ENCODE measurements around the gene PDXK. TPM values are rescaled to one million over a fixed set of nuclear protein-coding genes. Genes with fewer than 3 reads are reported as not detected.

PDXK gene
- total RNA-seq, 4 donors from 2014 or later, result 45.0 to 66.0 (median 57.4) TPM

DNA sequence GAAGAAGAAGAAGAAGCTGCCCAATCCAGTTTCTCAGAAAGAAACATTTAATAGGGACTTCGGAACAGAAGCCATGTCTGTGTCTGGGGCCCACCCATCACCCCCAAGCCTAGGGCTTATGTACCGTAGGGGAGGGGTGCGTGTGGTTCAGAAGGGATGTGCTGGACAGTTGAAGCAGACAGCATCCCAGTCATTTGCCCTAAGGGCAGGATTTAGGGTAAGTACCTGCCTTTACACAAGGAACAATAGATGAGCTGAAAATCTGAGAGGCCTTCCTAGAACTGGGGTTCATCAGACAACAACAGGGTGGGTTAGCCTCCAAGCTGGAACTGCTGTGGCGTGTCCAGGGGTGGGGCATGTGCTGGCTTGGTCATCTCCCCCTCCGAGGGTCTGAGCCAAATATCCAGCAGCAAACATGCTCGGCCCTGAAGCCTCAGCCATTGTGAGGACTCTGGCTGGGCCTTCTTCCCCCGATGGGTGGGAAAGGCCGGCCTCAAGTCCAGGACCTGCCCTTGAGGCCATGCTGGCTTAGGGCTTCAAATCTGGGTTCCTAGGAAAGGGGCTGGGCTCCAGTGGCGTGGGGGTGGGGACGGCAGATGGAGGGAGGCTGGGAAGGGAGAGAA, 45.1 kb downstream of the PDXK start:
- no peak overlapping the region for H3K4me3 ChIP-seq
- DNase-seq (ENCODE audit: low spot score in 2 of 2), result no peak
- 77% methylated on average over 8 of the region's 10 CpGs for WGBS
- no peaks in the 10 kb centered on the region for H3K27me3 ChIP-seq
- peaks cover 26% of the 10 kb centered on the region for H3K4me1 ChIP-seq
- H3K9me3 ChIP-seq, result no peaks in the 10 kb centered on the region
- TF ChIP-seq EP300 (IDR thresholded peaks at IDR 0.05) (no peak), POLR2A (IDR thresholded peaks at IDR 0.05) (no peak), POLR2AphosphoS5 (IDR thresholded peaks at IDR 0.05) (no peak)
- TF ChIP-seq, protein P1, sequence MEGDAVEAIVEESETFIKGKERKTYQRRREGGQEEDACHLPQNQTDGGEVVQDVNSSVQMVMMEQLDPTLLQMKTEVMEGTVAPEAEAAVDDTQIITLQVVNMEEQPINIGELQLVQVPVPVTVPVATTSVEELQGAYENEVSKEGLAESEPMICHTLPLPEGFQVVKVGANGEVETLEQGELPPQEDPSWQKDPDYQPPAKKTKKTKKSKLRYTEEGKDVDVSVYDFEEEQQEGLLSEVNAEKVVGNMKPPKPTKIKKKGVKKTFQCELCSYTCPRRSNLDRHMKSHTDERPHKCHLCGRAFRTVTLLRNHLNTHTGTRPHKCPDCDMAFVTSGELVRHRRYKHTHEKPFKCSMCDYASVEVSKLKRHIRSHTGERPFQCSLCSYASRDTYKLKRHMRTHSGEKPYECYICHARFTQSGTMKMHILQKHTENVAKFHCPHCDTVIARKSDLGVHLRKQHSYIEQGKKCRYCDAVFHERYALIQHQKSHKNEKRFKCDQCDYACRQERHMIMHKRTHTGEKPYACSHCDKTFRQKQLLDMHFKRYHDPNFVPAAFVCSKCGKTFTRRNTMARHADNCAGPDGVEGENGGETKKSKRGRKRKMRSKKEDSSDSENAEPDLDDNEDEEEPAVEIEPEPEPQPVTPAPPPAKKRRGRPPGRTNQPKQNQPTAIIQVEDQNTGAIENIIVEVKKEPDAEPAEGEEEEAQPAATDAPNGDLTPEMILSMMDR (IDR thresholded peaks at IDR 0.05), result no peak
- no peak overlapping the region for H3K27ac ChIP-seq
- H3K36me3 ChIP-seq, result peaks cover 17% of the 10 kb centered on the region

DNA sequence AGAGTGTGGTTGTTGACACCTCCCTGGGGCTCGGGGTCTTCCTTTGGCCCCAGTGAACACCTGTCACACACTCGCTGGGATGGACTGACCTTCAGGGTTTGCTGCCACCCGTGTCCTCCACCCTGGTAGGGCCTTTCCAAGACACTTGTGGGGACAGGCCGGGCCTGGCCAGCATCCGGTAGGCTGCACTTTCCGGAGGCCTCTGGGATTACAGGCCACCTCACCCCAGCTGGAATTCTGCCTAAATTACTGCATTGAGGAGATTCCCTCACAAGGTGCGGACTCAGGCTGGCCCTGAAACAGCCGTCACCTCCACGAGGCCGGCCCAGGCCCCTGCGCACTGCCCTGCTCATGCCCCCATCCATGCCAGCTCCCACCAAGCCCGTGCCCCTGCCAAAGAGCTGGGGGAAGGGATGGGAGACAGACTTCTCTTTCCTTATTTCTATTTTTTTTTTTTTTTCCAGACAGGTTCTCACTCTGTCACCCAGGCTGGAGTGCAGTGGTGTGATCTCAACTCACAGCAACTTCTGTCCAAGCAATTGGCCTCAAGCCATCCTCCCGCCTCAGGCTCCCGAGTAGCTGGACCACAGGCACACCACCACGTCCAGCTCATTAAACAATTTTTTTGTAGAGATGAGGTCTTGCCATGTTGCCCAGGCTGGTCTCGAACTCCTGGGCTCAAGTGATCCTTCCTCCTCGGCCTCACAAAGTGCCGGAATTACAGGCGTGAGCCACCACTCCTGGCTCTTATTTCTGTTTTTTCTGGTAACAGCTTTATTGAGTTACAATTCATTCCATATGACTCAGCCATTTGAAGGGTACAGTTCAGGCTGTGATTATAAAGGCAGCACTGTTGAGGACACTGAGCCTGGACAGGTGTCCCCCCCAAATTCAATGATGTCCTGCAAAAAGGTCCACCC, 45.9 kb downstream of the PDXK start:
- Histone ChIP-seq H3K36me3 (peaks cover 9% of the 10 kb centered on the region), H3K27me3 (no peaks in the 10 kb centered on the region), H3K27ac (no peak overlapping the region), H3K9me3 (no peaks in the 10 kb centered on the region), H3K4me1 (peaks cover 23% of the 10 kb centered on the region), H3K4me3 (no peak overlapping the region)
- DNase-seq (ENCODE audit: low spot score in 2 of 2), result no peak
- no peak for TF ChIP-seq EP300 (IDR thresholded peaks at IDR 0.05)
- TF ChIP-seq POLR2A (IDR thresholded peaks at IDR 0.05), result no peak
- no peak for TF ChIP-seq POLR2AphosphoS5 (IDR thresholded peaks at IDR 0.05)
- TF ChIP-seq, protein P1 (IDR thresholded peaks at IDR 0.05), result no peak
- 79% methylated on average over 16 of the region's 19 CpGs for WGBS

DNA sequence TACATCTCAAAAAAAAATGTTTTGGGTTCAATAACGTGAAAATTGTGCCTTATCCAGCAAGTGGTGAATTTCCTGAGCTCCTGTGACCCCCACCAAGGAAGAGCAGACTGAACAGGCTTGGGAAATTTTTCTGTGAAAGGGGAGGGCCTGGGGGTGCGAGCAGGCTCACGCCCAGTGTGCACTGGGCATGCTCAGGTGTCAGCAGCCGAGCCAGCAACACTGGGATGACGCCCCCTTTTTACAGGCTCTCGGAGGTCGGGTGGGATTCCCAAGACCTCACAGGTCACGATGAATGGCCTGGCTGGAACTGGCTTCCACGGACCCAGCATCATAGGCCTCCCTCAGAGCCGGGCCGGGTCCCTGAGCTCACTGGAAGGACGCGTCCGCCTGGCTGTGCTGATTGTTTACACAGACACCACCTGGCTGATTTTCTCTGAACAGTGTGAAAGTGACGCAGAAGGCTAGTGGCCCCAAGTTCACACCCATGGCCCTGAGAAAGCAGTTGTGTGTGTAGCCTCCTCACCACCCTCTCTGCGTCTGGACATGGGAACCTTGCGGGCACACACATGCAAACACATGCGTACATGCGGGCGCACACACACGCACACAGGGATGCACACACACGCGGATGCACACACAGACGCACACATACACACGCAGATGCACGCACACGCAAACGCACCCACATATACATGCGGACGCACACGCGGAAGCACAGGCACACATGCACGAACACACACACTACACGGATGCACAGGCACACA, 48.0 kb downstream of the PDXK start:
- TF ChIP-seq POLR2A (IDR thresholded peaks at IDR 0.05) (no peak), POLR2AphosphoS5 (IDR thresholded peaks at IDR 0.05) (peak in 1 of 3 donors; percentile 8)
- Histone ChIP-seq H3K4me1 (peaks cover 21% of the 10 kb centered on the region), H3K36me3 (no peaks in the 10 kb centered on the region), H3K9me3 (no peaks in the 10 kb centered on the region), H3K4me3 (no peak overlapping the region), H3K27ac (no peak overlapping the region), H3K27me3 (no peaks in the 10 kb centered on the region)
- WGBS, result 91% methylated on average over 27 of the region's 34 CpGs
- no peak for DNase-seq (ENCODE audit: low spot score in 2 of 2)

DNA sequence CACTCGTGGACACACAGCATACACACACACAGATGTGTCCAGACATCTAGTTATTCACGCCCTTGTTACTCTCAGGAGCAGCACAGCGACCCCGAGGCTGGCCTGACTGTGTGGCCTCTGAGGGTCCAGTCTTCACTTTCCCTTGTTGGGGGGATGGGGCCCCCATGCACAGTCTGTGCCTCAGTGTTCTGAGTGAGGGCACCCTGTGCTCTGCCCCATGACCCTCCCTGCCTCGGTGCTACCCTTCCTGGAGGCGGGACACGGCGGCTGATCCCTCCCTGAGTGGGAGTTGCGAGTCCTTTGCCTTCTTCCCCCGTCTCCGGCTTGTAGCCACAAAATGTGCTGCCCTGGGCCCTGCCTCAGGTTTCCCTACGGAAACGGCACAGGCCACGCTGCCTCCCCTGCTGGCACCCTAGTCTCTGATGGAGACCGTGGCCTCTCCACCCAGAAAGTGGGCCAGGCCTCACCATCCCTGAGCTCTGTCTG, 48.6 kb downstream of the PDXK start:
- no peak for TF ChIP-seq POLR2A (IDR thresholded peaks at IDR 0.05)
- TF ChIP-seq POLR2AphosphoS5 (IDR thresholded peaks at IDR 0.05), result no peak
- TF ChIP-seq, protein P1 (IDR thresholded peaks at IDR 0.05), result no peak
- peaks cover under 1% of the 10 kb centered on the region for H3K36me3 ChIP-seq
- 83% methylated on average over 12 of the region's 15 CpGs for WGBS
- DNase-seq (ENCODE audit: low spot score in 2 of 2), result no peak
- no peak overlapping the region for H3K4me3 ChIP-seq
- peaks cover 17% of the 10 kb centered on the region for H3K4me1 ChIP-seq
- no peaks in the 10 kb centered on the region for H3K9me3 ChIP-seq
- peak overlapping the region; percentile 49 for H3K27ac ChIP-seq
- H3K27me3 ChIP-seq, result no peaks in the 10 kb centered on the region

DNA sequence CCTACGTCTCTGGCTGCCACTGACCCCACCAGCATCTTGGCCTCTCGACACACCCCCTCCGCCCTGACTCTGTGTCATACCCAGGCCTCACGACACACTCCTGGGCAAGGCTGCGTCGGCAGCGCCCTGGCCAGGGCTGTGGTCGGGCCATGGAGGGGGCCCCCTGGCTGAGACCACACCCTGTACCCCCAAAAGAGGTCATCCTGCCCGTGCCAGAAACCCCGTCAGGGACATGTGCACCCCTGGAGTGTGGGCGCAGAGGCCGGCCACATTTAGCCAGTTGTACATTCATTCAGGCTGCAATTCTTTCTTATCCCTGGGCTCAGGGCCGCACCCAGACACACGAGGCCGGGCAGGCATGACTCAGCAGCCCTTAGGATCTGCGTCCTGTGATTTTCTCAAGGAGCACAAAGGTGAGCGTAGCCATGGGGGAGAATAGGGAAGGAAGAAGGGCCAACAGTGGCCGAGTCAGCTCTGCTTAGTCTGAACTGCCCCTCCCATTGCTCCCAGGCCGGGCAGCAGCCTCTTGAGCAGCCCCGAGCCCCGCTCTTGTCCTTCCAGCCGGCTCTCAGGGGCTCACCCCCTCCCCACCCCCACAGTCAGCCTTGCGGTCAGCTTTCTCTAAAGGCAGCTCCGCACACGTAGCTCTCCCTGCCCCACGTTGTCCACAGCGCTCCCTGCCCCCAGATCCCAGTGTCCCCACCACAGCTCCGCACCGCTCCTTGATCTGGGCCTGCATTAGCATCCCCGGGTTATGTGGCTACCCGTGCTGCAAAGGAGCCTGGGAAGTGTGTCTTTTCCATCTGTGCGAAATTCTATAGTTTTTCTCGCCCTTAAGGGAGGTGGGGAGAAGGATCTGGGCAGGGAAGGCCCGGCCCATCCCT, 49.3 kb downstream of the PDXK start:
- TF ChIP-seq POLR2AphosphoS5 (IDR thresholded peaks at IDR 0.05), result no peak
- no peak for TF ChIP-seq POLR2A (IDR thresholded peaks at IDR 0.05)
- no peak for TF ChIP-seq EP300 (IDR thresholded peaks at IDR 0.05)
- TF ChIP-seq, protein P1 (IDR thresholded peaks at IDR 0.05), result no peak
- H3K27ac ChIP-seq, result peak overlapping the region; percentile 49
- peak in 1 of 2 donors; percentile 75 for DNase-seq (ENCODE audit: low spot score in 2 of 2)
- H3K4me1 ChIP-seq, result peaks cover 11% of the 10 kb centered on the region
- no peak overlapping the region for H3K4me3 ChIP-seq
- H3K36me3 ChIP-seq, result peaks cover 8% of the 10 kb centered on the region
- H3K9me3 ChIP-seq, result no peaks in the 10 kb centered on the region
- 53% methylated on average over 20 of the region's 34 CpGs for WGBS
- H3K27me3 ChIP-seq, result no peaks in the 10 kb centered on the region
